Chondrocyte (in vitro differentiated cells): ENCODE data around the gene CIC. TPM values are rescaled to one million over a fixed set of nuclear protein-coding genes. Genes with fewer than 3 reads are reported as not detected.
A peak's percentile ranks its signal among the peaks of the same experiment; 100 is the strongest.

Experiments
- DNase-seq: peaks from one replicate; pipeline ENCODE4 v3.0.0; 2021; ENCODE audit warnings: mixed read lengths, low spot score
- H3K27ac Mint-ChIP-seq: one replicate; pipeline ENCODE4 v1.8.0; 2021; ENCODE audit warnings: mild to moderate bottlenecking, moderate library complexity, mixed read lengths; ENCODE audit not compliant: unreplicated experiment
- H3K27me3 Mint-ChIP-seq: 2 replicates; pipeline ENCODE4 v1.8.0; 2021; ENCODE audit warnings: low read depth, mixed read lengths
- H3K36me3 Mint-ChIP-seq: 2 replicates; pipeline ENCODE4 v1.8.0; 2021; ENCODE audit warnings: low read depth, mixed read lengths
- H3K4me1 Mint-ChIP-seq: 2 replicates; pipeline ENCODE4 v1.8.0; 2021; ENCODE audit warnings: low read depth, mild to moderate bottlenecking, mixed read lengths
- H3K4me3 Mint-ChIP-seq: one replicate; pipeline ENCODE4 v1.8.0; 2021; ENCODE audit warnings: mild to moderate bottlenecking, moderate library complexity, mixed read lengths; ENCODE audit not compliant: unreplicated experiment
- H3K9me3 Mint-ChIP-seq: 2 replicates; pipeline ENCODE4 v1.8.0; 2021; ENCODE audit warnings: low read depth, mixed read lengths
- total RNA-seq: library from RNA; stranded (reverse); gene quantifications from 3 replicates; pipeline ENCODE4 v1.2.1, GENCODE V29; 2021
- TF ChIP-seq, protein P1 (sequence below): fragments of 200-600 bp; sonication (generic); IDR thresholded peaks from 2 replicates; pipeline ENCODE4 v1.5.0; 2021; ENCODE audit warnings: antibody characterized with exemption, mild to moderate bottlenecking, moderate library complexity

CIC gene
- total RNA-seq, 1 donor from 2014 or later = 83.6 TPM

DNA sequence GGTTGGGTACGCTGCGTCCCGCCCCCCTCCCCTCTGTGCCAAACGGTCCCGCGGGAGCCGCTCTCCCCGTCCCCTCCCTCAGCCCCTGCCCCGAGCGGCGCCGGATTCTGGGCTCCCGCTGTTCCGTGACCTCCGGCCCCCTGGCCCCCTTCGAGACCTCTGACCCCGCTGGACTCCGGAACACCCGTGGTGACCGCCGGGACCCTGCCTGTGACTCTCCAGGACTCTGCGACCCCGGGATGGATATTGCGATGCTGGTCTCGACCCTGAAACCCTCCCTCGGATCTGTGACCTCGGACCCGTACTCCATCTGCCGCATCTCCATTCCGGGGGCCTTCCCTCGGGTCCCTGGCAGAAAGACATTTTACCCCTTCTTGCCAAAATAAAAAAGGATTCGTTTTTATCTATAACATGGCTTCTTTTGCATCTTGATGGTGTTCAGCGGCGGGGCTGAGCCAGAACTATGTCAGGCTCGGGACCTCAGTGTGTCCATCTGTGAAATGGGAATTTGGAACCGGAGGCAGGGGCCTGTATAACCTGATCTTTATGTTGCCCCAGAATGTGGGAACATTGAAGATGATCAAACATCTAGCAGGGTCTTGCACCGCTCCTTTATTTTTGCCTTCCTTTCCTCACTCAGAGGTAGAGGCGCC, 55.7 kb downstream of the CIC start:
- H3K36me3 Mint-ChIP-seq = no peaks in the 10 kb centered on the region
- H3K9me3 Mint-ChIP-seq = no peaks in the 10 kb centered on the region
- H3K4me1 Mint-ChIP-seq = peaks cover 31% of the 10 kb centered on the region
- H3K4me3 Mint-ChIP-seq = peak overlapping the region; percentile 78
- peak overlapping the region; percentile 32 for H3K27ac Mint-ChIP-seq
- DNase-seq = no peak
- TF ChIP-seq, protein P1, sequence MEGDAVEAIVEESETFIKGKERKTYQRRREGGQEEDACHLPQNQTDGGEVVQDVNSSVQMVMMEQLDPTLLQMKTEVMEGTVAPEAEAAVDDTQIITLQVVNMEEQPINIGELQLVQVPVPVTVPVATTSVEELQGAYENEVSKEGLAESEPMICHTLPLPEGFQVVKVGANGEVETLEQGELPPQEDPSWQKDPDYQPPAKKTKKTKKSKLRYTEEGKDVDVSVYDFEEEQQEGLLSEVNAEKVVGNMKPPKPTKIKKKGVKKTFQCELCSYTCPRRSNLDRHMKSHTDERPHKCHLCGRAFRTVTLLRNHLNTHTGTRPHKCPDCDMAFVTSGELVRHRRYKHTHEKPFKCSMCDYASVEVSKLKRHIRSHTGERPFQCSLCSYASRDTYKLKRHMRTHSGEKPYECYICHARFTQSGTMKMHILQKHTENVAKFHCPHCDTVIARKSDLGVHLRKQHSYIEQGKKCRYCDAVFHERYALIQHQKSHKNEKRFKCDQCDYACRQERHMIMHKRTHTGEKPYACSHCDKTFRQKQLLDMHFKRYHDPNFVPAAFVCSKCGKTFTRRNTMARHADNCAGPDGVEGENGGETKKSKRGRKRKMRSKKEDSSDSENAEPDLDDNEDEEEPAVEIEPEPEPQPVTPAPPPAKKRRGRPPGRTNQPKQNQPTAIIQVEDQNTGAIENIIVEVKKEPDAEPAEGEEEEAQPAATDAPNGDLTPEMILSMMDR = peak; percentile 95
- H3K27me3 Mint-ChIP-seq = peaks cover 23% of the 10 kb centered on the region

- Mint-ChIP-seq H3K27ac (peak within 1 kb of the TSS; percentile 32), H3K36me3 (no peaks in the 10 kb centered on the region), H3K27me3 (peaks cover 23% of the 10 kb centered on the region), H3K9me3 (no peaks in the 10 kb centered on the region), H3K4me3 (peak within 1 kb of the TSS; percentile 78), H3K4me1 (peaks cover 37% of the 10 kb centered on the region)
- TF ChIP-seq, protein P1 = no peak
- DNase-seq = peak; percentile 99
Observed at GRCh38 chr19:42325308-42325895, 56.4 kb downstream of the CIC start, which contains the start of gene MEGF8. Gene MEGF8 (plus strand): TSS chr19:42325635. CDS start chr19:42326244, 609 bp downstream.

DNA sequence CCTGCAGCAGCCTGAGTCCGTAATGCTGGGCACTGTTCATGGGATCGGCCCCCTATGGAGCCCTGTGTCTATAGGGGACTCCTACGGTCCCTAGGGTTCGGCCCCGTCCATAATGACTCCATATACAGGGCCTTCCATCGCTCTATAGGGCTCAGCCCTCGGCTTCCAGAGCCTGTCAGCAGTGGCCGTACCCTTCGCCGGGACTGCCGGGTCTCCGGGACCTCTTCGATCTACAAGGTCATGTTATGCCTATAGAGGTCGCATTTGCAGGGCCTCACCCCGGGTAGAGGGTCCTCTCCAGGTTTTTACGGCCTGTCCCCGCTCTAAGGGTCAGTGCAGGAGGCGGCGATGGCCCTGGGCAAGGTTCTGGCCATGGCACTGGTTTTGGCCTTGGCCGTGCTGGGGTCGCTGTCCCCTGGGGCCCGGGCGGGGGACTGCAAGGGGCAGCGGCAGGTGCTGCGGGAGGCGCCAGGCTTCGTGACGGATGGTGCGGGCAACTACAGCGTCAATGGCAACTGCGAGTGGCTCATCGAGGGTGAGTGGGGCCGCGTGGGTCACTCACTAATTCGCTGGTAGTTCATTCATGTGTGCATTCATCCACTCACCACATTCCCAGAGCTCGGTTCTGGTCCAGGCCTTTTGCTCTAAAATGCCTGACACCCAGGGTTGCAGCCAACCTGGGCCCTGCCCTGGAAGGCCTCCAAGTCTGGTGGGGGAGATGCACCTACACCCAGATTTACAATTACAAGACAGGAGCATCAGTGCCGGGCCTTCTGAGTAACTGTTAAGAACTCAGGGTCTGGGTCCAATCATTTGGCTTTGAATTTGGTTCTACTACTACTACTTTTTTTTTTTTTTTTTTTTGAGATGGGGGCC, 57.1 kb downstream of the CIC start:
- DNase-seq = no peak
- TF ChIP-seq, protein P1 = peak; percentile 32
- Mint-ChIP-seq H3K4me3 (peak overlapping the region; percentile 78), H3K27ac (peak overlapping the region; percentile 4), H3K36me3 (no peaks in the 10 kb centered on the region), H3K27me3 (peaks cover 20% of the 10 kb centered on the region), H3K4me1 (peaks cover 40% of the 10 kb centered on the region), H3K9me3 (no peaks in the 10 kb centered on the region)

DNA sequence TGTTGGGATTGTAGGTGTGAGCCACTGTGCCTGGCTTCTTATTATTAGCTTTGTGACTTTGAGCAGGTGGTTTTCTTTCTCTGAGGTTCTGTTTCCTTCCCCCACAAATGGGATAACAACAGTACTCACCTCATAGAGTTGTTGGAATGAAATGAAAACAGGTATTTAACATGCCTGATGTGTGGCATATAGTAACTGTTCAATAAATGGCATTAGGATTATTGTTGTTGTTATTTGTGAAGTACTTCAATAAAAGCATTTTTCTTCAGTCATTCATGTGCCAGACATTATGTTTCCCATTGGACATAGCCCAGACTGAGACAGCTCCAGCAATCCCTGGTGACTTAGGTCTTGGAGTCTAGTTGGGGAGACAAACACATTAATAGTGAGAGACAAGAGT, 57.9 kb downstream of the CIC start:
- no peaks in the 10 kb centered on the region for H3K36me3 Mint-ChIP-seq
- H3K9me3 Mint-ChIP-seq = no peaks in the 10 kb centered on the region
- no peak overlapping the region for H3K27ac Mint-ChIP-seq
- peaks cover 20% of the 10 kb centered on the region for H3K27me3 Mint-ChIP-seq
- TF ChIP-seq, protein P1 = no peak
- H3K4me1 Mint-ChIP-seq = peaks cover 40% of the 10 kb centered on the region
- H3K4me3 Mint-ChIP-seq = peak overlapping the region; percentile 78
- DNase-seq = no peak

GRCh38 chr19:42327381-42327780, 58.3 kb downstream of the CIC start:
- TF ChIP-seq, protein P1 = no peak
- Mint-ChIP-seq H3K27me3 (peaks cover 16% of the 10 kb centered on the region), H3K4me3 (no peak overlapping the region), H3K4me1 (peaks cover 40% of the 10 kb centered on the region), H3K9me3 (no peaks in the 10 kb centered on the region), H3K27ac (no peak overlapping the region), H3K36me3 (no peaks in the 10 kb centered on the region)
- no peak for DNase-seq
